ENCODE data around the gene HSP90AB1.

Gene HSP90AB1

DNA sequence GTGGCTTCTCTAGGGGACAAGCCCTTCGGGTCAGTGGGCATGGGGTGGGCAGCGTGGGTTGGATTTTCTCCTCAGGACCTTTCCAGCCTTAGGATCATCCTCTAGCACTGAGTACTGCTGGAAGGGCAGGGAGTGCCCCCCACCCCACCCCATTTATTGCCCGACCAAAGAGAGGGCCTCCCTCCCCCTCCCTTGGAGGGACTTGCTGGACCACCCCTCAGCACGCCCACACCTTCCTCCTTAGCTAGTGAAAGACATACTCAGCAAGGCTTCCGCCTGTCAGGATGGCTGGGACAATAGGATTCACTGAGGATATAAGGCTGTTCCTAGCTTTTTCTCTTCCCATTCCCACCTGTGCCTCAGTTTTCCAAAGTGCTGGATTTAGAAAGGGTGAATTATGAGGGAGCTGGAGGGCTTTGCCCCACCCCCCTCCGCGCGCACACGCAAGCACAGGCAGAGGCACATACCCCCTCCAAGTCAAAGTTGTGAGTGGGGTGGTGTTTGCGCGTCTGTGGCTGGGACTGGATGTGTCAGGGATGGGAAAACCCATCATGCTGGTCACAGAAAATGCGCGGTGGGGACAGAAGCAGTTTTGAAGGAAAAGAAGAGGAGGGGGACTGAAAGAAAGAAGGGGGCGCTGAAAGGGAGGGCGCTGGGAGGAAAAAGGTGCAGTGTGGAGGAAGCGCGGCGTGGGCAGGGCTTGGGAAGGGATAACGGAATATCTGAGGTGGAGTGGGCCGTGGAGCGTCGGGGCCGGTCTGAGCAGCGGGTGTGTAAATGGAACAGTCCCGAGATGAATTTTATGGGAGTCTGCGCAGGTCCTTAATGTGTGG lies 24.2 kb upstream of the HSP90AB1 start:
- peak overlapping the region; percentile 57 for H3K4me3 ChIP-seq (ENCODE audit: low read length)
- TF ChIP-seq, protein P1, sequence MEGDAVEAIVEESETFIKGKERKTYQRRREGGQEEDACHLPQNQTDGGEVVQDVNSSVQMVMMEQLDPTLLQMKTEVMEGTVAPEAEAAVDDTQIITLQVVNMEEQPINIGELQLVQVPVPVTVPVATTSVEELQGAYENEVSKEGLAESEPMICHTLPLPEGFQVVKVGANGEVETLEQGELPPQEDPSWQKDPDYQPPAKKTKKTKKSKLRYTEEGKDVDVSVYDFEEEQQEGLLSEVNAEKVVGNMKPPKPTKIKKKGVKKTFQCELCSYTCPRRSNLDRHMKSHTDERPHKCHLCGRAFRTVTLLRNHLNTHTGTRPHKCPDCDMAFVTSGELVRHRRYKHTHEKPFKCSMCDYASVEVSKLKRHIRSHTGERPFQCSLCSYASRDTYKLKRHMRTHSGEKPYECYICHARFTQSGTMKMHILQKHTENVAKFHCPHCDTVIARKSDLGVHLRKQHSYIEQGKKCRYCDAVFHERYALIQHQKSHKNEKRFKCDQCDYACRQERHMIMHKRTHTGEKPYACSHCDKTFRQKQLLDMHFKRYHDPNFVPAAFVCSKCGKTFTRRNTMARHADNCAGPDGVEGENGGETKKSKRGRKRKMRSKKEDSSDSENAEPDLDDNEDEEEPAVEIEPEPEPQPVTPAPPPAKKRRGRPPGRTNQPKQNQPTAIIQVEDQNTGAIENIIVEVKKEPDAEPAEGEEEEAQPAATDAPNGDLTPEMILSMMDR (conservative IDR thresholded peaks at IDR 0.05; ENCODE audit: low read length) = no peak
- DNase-seq (ENCODE audit: low read depth) = no peak

DNA sequence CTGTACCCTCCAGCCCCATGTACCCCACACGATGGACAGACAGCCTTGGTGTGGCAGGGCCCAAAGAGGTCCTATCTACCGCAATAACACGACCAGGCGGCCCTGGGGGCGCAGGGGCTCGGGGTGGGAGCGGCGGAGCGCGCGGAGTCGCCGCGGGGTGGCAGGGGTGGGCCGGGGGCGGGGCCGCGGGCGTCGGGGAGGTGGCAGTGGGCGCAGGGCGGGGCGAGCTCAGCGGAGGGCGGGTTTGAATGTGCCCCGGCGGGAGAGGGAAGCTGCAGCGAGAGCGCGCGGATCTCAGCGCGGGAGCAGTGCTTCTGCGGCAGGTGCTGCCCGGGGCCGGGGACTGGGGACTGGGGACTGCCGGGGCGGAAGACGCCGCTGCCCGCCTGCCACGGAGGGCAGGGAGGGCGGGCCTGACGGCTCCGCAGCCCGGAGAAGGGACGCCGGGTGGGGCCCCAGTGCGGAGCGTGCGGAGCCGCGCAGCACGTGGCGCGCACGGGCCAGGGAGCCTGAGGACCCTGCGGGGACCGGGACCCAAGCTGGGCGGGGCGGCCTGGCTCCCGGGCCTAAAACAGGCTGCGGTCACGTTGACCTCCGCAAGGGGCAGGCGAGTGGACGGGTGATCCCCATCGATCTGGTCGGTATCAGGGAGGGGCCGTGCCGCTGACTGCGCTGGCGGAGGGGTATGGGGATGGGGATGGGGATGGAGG lies 23.4 kb upstream of the HSP90AB1 start, which contains the start of gene SLC29A1:
TSS of gene SLC29A1 (plus strand) at position 277 of the 710 bp plus-strand sequence. CDS start 3,719 bp downstream, outside the sequence.
- TF ChIP-seq, protein P1 (conservative IDR thresholded peaks at IDR 0.05; ENCODE audit: low read length) = peak; percentile 23
- no peak for DNase-seq (ENCODE audit: low read depth)
- peak within 1 kb of the TSS; percentile 57 for H3K4me3 ChIP-seq (ENCODE audit: low read length)

DNA sequence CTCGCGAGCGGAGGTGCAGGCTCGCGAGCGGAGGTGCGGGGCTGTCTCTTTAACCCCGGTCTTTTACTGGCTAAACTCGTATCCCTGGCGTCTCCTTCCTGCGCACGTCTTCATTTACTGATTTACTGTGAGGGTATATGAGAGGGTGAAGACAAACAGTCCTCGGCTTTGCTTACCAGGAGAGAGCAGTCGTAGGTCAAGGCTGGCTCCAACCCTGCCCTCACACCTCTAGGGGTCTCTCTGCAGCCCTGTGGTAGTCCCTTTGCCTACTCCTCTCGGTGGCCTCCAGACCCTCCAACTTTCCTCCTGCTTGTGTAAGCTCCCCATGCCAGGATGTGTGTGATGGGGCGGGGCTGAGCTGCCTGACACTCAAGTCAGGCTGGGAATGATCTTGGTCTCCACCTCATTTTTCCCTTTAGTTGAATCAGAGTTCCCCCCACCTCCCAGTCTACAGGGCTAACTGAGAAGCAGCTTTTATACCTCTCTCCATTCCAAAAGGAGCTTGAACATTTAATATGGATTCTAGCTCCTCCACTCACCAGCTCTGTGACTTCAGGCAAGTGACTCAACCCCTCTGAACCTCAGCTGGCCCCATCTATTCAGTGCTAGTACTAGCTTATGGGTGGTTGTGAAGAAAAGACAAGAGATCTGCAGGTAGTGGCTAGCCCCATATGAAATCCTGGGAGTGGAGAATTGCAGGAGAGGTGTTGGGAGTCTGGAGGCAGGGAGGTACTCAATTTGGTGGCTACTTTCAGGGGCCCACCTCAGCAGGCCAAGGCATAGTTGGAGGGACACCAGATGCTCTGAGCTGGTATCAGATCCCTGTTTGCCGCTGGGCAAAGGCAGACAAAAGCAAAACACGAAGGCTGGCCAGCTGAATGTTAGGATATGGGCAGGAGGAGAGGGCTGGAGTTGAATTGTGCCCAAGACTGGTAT lies 22.6 kb upstream of the HSP90AB1 start:
- no peak for DNase-seq (ENCODE audit: low read depth)
- TF ChIP-seq, protein P1 (conservative IDR thresholded peaks at IDR 0.05; ENCODE audit: low read length) = no peak
- H3K4me3 ChIP-seq (ENCODE audit: low read length) = peak overlapping the region; percentile 57

DNA sequence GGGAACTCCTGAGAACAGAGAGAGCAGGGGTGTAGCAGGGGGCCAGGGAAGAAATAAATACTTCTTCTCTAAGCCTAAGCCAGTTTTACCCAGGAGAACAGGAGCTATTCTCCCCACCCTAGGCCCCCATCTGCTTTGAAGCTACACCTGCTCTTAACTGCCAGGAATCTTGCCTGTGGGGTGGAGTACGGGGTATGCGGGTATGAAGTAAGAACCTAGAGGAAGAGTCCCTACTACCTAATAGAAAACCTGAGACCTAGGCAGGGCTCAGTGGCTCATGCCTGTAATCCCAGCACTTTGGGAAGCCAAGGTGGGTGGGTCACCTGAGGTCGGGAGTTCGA lies 22.0 kb upstream of the HSP90AB1 start:
- no peak overlapping the region for H3K4me3 ChIP-seq (ENCODE audit: low read length)
- TF ChIP-seq, protein P1 (conservative IDR thresholded peaks at IDR 0.05; ENCODE audit: low read length) = no peak
- no peak for DNase-seq (ENCODE audit: low read depth)

DNA sequence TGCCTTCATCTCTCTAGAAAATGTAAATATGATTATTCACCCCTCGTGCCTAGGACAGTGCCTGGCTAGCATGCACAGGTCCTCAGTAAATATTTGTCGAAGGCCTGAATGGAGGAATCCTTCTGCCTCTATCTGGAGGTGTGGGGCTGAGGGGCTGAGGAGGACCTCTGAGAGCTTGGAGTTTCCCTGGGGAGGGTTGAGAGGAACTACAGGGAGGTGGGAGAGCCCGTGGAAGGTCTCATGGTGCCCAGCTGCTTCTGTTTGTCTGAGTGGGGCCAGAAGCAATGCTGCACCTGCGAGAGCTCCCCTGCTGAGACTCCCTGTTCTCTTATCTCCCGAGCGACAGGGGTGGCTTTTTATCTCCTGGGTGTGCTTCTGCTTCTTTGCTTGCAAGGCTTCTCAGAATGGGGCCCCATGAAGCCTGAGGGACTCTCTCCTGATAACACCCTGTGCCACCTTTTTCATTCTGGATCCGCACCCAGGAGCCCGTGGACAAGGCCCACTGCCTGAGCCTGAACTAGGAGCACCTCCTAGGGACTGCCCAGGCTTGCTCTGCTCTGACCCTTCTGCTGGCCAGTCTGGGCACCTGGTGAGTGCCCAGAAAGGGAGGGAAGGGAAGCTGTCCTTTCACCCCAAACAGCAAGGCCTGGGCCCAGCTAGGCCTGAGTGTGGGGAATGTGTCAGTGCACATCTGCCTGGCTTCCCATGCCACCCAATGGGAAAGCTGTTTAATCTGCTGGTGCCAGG lies 21.1 kb upstream of the HSP90AB1 start:
- no peak overlapping the region for H3K4me3 ChIP-seq (ENCODE audit: low read length)
- TF ChIP-seq, protein P1 (conservative IDR thresholded peaks at IDR 0.05; ENCODE audit: low read length) = no peak
- no peak for DNase-seq (ENCODE audit: low read depth)

DNA sequence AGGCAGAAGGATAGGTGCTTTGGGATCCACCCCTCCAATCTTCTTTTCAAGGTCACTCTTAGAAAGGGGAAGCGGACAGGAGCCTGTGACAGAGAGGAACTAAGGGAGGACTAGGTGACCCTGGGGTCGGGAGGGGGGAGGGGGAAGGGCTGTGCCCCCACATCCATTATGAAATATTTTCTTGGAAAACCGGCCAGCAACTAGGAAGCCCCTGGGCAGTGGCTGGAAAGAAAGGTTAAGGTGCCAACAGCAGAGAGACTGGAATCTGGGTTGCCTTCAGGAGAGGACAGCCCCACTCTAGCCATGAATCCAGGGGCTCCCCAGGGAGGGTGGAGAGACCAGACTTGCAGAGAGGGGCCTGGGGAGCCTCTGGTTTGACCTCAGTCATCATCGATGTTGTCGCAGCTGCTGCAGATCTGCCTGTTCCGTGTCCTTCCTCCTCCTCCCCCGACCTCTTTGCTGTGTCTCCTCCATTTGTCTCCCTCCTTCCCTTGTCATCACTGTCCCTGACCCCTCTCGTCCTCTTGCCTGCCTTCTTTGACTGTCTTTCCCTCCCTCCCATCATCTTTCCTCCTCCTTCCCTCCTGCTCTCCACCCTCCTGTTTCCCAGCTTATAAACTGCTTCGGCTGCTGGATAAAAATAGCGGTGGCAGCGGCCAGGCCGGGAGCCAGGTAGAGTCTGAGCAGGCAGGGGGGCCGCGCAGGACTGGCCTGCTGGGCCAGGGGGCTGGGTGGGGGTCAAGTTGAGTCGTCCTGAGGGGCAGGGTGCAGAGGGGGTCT lies 20.3 kb upstream of the HSP90AB1 start:
- TF ChIP-seq, protein P1 (conservative IDR thresholded peaks at IDR 0.05; ENCODE audit: low read length) = no peak
- DNase-seq (ENCODE audit: low read depth) = no peak
- no peak overlapping the region for H3K4me3 ChIP-seq (ENCODE audit: low read length)
